A549 (cell line): Measurements from ENCODE around the gene HOXC6.

ENCODE experiments used
- CEBPB ChIP-seq, 2 experiments: fragments of >200 bp in 1 of 2; sonication (Bioruptor Twin) in 1 of 2; formaldehyde crosslinking in 1 of 2; IDR thresholded peaks; 2 replicates each; pipeline ENCODE4 v1.6.1; 2012 to 2016
- GATA3 ChIP-seq: IDR thresholded peaks from 2 replicates; pipeline ENCODE4 v1.6.1; 2012; ENCODE audit warnings: borderline replicate concordance
- HDAC2 ChIP-seq: fragments of 200-600 bp; sonication (generic); IDR thresholded peaks from 2 replicates; pipeline ENCODE4 v1.6.1; 2016
- JUN ChIP-seq, 2 experiments: fragments of >200 bp; sonication (Bioruptor Twin); formaldehyde crosslinking; IDR thresholded peaks; 2 replicates in 1 of 2; 3 replicates in 1 of 2; pipeline ENCODE4 v1.6.1; 2016 to 2017
- POLR2A ChIP-seq: IDR thresholded peaks from 2 replicates; pipeline ENCODE4 v1.6.1; 2012; ENCODE audit warnings: mild to moderate bottlenecking, low read length
- SMC3 ChIP-seq: fragments of >200 bp; sonication (Bioruptor Twin); formaldehyde crosslinking; IDR thresholded peaks from 3 replicates; pipeline ENCODE4 v1.6.1; 2018; ENCODE audit warnings: inconsistent platforms
- ZNF302 ChIP-seq: fragments of 250-450 bp; sonication (Bioruptor Pico); IDR thresholded peaks from 2 replicates; pipeline ENCODE4 v1.9.0; 2021; ENCODE audit warnings: inconsistent platforms, mild to moderate bottlenecking, moderate library complexity
- TF ChIP-seq, protein P1 (sequence below): fragments of >200 bp; sonication (Bioruptor Twin); formaldehyde crosslinking; IDR thresholded peaks from 3 replicates; pipeline ENCODE4 v1.5.1; 2016
- TF ChIP-seq, protein P2 (sequence below): fragments of 200-600 bp; sonication (generic); IDR thresholded peaks from 2 replicates; pipeline ENCODE4 v1.6.1; 2016; ENCODE audit warnings: antibody characterized with exemption, mild to moderate bottlenecking, moderate library complexity

DNA sequence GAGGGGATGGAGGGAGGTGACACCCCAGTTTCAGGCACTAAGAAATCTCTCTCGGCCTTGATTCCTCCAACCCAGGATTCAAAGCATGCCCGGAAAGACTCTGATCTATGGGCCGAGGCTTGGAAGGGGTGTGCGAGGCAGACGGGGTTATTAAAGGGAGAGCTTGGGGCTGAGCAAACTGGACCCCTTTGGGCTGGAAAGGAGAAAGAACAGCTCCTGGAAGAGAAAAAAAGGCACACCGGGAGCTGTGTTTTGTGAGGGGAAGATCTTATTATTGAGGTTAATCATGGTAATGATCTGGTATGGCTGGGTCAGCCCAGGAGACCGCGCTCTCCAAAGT is 19.7 kb downstream of the HOXC6 start:
- no peak for TF ChIP-seq SMC3
- TF ChIP-seq ZNF302 (CRISPR knock-in tag) = no peak
- TF ChIP-seq, protein P1, sequence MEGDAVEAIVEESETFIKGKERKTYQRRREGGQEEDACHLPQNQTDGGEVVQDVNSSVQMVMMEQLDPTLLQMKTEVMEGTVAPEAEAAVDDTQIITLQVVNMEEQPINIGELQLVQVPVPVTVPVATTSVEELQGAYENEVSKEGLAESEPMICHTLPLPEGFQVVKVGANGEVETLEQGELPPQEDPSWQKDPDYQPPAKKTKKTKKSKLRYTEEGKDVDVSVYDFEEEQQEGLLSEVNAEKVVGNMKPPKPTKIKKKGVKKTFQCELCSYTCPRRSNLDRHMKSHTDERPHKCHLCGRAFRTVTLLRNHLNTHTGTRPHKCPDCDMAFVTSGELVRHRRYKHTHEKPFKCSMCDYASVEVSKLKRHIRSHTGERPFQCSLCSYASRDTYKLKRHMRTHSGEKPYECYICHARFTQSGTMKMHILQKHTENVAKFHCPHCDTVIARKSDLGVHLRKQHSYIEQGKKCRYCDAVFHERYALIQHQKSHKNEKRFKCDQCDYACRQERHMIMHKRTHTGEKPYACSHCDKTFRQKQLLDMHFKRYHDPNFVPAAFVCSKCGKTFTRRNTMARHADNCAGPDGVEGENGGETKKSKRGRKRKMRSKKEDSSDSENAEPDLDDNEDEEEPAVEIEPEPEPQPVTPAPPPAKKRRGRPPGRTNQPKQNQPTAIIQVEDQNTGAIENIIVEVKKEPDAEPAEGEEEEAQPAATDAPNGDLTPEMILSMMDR = no peak
- TF ChIP-seq POLR2A = no peak
- no peak for TF ChIP-seq GATA3
- no peak for TF ChIP-seq HDAC2
- TF ChIP-seq, protein P2, sequence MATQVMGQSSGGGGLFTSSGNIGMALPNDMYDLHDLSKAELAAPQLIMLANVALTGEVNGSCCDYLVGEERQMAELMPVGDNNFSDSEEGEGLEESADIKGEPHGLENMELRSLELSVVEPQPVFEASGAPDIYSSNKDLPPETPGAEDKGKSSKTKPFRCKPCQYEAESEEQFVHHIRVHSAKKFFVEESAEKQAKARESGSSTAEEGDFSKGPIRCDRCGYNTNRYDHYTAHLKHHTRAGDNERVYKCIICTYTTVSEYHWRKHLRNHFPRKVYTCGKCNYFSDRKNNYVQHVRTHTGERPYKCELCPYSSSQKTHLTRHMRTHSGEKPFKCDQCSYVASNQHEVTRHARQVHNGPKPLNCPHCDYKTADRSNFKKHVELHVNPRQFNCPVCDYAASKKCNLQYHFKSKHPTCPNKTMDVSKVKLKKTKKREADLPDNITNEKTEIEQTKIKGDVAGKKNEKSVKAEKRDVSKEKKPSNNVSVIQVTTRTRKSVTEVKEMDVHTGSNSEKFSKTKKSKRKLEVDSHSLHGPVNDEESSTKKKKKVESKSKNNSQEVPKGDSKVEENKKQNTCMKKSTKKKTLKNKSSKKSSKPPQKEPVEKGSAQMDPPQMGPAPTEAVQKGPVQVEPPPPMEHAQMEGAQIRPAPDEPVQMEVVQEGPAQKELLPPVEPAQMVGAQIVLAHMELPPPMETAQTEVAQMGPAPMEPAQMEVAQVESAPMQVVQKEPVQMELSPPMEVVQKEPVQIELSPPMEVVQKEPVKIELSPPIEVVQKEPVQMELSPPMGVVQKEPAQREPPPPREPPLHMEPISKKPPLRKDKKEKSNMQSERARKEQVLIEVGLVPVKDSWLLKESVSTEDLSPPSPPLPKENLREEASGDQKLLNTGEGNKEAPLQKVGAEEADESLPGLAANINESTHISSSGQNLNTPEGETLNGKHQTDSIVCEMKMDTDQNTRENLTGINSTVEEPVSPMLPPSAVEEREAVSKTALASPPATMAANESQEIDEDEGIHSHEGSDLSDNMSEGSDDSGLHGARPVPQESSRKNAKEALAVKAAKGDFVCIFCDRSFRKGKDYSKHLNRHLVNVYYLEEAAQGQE = no peak
- no peak for TF ChIP-seq CEBPB (IDR thresholded peaks at IDR 0.05)
- TF ChIP-seq JUN (IDR thresholded peaks at IDR 0.05) = no peak
